Uterus (tissue), 2 donors: ENCODE measurements around the gene PSMD6.

Experiments used
- POLR2A ChIP-seq, 2 donors: fragments of 450-650 bp; IDR thresholded peaks; one replicate each; pipeline ENCODE4 v1.6.1; 2016; ENCODE audit warnings: antibody characterized with exemption in 2 of 2, mild to moderate bottlenecking in 1 of 2, moderate library complexity in 1 of 2
- TF ChIP-seq, protein P1 (sequence below), 4 experiments: fragments of 200-600 bp in 2 of 4; fragments of 450-650 bp in 2 of 4; sonication (generic) in 2 of 4; IDR thresholded peaks; one replicate each; pipeline ENCODE4 v1.5.1; 2016 to 2019; ENCODE audit warnings: antibody characterized with exemption in 4 of 4, mild to moderate bottlenecking in 2 of 4, moderate library complexity in 1 of 4

DNA sequence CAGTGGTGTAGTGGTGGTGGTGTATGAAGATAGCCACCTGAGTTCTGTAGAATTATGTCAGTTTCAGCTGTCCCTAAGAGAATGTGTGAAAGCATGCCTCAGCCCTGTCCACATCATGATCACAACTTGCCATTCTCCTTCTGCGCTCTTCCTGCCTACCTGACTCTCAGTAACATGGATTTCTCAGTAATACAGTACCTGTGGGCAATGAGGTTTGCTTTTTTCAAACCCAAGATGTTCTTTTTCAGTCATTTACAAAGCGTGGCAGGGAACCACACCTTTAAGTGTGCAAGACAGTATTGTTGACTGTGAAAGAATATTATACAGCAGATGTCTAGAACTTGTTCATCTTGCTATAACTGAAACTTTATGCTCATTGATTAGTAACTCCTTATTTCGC, 38.9 kb downstream of the PSMD6 start:
- TF ChIP-seq, protein P1, sequence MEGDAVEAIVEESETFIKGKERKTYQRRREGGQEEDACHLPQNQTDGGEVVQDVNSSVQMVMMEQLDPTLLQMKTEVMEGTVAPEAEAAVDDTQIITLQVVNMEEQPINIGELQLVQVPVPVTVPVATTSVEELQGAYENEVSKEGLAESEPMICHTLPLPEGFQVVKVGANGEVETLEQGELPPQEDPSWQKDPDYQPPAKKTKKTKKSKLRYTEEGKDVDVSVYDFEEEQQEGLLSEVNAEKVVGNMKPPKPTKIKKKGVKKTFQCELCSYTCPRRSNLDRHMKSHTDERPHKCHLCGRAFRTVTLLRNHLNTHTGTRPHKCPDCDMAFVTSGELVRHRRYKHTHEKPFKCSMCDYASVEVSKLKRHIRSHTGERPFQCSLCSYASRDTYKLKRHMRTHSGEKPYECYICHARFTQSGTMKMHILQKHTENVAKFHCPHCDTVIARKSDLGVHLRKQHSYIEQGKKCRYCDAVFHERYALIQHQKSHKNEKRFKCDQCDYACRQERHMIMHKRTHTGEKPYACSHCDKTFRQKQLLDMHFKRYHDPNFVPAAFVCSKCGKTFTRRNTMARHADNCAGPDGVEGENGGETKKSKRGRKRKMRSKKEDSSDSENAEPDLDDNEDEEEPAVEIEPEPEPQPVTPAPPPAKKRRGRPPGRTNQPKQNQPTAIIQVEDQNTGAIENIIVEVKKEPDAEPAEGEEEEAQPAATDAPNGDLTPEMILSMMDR (IDR thresholded peaks at IDR 0.05): no peak
- no peak for TF ChIP-seq POLR2A (IDR thresholded peaks at IDR 0.05)
